Activated T-cell treated with anti-CD3 and anti-CD28 coated beads for 4 hours (primary cell): ENCODE results near the gene CLEC4D.
"Not testable (repeated sequence)": the region's sequence is repeated elsewhere in the genome, so short reads cannot be mapped to it uniquely, and the experiment has no call there.

Source experiments
- DNase-seq: peaks from one replicate; pipeline ENCODE4 v3.0.0-alpha.2; 2020

CLEC4D gene

DNA sequence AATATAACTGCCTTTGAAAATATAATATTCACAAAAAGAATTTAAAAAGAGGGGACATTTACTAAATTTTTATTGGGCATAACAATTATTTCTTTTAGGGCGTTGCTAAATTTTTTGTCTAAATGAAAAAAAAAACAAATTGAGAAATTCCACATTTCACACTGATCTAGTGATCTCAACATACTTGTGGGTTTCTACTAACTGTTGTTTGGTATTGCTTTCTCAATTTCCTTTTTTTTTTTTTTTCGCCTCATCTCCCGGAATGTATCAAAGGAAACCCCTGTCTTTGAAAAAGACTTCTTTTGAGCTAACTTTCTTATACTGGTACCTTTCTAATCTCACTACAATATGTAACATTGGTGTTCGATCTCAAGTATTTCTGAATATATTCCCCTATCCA is at the start of gene CLEC4D:
Gene CLEC4D, plus strand, starts transcription at position 248 of the 400 bp plus-strand sequence. CDS start 230 bp downstream, outside the sequence.
- DNase-seq = no peak

DNA sequence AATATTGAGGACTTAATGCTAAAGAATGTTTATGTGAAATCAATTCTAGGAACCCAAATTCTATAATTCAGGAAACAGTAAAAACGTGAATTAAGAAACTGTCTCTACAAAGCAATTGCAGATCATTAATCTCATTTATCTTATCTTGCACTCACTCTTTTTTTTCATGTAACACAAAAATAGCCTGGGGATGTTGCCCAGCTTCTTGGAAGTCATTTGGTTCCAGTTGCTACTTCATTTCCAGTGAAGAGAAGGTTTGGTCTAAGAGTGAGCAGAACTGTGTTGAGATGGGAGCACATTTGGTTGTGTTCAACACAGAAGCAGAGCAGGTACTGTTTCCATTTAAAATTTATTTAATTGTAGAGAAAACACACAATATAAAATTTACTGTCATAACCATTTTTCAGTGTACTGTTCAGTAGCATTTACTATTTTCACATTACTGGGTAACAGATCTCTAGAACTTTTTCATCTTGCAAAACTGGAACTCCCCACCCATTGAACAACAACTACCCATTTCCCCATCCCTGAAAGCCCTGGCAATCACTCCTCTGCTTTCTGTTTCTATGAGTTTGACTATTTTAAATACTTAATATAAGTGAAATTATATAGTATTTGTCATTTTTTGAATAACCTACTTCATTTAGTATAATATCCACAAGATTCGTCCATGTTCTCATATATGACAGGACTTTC is 47.9 kb upstream of the CLEC4D start:
- no peak for DNase-seq

DNA sequence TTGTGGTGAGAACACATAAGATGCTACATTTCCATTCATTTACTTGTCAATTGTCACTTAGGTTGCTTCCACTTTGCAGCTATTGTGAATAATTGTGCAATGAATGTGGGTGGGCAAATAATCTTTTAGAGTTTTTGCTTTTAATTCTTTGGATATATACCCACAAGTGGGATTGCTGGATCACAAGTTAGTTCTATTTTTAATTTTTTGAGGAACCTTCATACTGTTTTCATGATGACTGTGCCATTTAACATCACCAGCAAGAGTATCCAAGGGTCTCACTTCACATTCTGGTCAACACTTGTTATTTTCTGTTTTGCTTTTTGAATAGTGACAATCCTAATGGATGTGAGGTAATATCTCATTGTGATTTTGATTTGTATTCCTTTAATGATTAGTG is 47.1 kb upstream of the CLEC4D start:
- DNase-seq = no peak

DNA sequence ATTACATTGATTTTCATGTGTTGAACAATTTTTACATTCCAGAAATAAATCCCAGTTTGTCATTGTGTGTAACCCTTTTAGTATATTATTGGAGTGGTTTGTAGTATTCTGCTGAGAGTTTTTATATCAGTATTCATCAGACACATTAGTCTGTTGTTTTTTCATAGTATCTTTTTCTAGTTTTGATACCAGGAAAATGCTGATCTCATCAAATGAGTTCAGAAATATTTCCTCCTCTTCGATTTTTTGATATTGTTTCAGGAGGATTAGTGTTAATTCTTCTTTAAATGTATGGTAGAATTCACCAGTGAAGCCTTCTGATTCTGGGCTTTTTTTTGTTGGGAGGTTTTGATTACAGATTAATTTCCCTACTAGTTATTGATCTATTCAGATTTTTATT is 42.2 kb upstream of the CLEC4D start:
- DNase-seq = no peak

DNA sequence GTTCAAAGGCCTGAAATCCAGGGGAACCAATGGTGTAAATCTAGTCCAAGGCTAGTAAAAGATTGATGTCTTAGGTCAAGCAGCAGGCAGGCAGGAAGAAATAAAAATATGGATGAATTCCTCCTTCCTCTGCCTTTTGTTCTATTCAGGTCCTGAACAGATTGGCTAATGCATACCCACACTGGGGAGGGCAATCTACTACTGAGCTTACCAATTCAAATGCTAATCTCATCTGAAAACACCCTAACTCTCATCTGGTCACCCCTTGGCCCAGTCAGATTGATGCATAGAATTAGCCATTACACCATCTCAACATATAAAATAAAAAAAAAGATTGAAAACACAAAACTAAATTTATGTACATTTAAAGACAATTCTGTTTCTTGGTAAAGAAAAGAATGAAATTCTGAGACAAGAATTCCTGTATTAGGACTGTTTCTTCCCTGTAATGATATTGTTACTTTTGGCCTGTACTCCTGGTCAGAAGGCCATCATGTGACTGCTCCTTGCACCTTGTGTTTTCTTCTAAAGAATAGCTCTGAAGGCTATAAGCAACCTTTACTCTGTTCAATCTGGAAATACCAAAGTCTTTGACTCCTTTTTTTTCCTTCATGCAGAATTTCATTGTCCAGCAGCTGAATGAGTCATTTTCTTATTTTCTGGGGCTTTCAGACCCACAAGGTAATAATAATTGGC is 37.6 kb upstream of the CLEC4D start:
- no peak for DNase-seq

DNA sequence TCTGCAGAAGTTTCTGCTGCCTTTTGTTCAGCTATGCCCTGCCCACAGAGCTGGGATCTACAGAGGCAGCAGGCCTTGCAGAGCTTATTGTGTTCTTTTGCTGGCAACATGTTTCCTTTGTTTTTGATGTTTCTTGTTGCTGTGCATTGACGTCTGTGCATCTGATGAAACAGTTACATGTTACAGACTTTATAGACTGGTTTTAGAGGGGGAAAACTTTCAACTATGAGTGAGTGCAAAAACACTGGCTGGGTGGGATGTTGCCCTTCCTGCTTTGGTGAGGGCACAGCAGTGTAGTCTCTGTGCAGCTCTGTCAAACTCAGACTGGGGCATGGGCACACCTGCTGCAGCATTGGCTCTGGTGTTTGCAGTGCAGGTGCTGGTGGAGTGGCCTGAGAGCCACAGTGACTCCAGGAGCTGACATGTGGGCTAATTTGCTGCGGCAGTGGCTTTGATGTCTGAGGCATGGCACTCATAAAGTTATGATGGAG is 30.7 kb upstream of the CLEC4D start:
- DNase-seq = no peak

DNA sequence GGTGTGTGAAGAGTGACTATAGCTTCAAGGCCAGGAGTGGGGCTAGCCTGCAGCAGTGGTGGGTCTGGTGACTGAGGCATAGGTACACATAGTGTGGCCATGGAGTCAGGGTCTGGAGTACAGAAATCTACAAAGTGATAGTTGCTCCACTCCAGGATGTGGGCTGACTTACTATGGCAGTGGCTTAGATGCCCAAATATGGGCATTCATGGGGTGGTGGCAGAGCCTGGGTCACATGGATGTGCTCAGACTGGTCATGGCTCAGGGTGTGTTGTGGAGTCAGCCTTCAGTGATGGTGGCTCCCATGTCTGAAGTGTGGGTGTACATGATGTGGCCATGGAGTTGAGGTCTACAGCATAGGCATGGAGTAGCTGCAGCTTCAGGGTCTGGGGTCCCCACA is 30.2 kb upstream of the CLEC4D start:
- no peak for DNase-seq

DNA sequence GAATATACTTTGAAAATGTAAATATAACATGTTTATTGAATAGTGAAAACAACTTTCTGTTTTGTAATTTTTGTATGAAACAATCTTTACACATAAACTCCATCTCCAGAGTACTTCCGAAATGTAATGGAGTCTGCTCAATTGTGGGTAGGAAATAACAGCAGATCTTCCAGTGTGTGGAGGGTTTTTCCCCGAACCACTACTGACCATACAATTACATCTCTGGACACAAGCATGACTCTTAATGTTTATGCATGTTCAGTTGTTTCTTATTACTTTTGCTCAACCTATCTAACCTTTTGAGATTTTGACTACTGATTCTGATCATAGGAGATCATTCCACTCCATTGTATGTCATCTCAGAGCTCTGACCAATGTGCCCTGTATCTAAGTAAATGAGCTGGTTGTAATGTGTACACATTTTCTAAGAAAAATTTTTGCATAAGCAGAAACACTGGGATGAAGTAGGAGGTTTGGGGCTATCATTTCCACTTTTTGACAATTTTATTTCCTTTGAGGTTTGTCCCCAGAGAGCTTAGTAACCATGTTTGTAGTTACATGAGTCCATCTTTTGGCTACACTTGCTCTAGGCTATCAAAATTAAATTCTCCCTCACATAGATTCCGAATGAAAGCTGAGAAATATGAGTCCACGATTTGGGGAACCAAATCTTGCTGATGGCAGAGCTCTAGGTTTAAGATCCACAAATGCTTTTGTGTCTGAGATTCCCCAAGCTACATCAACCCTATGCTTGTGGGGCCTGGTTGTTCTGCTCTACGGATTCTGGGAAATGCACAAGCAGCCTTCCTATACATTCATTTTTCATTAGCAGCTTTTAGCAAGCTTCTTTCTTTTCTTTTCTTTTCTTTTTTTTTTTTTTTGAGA is 21.4 kb upstream of the CLEC4D start:
- DNase-seq = no peak

DNA sequence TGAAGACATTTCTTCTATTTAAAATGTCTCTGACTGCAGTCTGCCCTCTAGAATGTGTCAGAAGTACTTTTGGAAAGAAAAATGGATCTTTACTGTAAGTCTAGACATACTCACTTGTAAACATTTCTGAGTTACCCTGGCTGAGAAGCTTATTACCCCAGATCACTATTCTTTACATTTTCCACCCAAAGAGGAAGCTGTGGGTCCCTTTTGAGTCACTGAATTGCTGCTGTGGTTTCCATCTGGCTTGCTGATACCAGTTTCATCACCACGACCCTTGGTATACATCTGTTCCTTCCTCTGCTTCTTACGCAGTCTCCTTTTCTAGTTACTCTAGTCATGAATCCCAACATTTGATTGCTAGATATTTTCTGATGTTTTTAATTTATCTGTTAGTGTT is 20.2 kb upstream of the CLEC4D start:
- peak; percentile 7 for DNase-seq

DNA sequence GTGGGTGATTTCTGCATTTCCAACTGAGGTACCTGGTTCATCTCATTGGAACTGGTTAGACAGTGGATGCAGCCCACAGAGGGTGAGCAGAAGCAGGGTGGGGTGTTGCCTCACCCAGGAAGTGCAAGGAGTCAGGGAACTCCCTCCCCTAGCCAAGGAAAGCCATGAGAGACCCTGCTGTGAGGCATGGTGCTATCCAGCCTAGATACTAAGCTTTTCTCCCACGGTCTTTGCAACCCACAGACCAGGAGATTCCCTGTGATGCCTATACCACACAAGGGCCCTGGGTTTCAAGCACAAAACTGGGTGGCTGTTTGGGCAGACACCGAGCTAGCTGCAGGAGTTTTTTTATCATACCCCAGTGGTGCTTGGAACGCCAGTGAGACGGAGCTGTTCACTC is 17.6 kb upstream of the CLEC4D start:
- not testable (repeated sequence) for DNase-seq

DNA sequence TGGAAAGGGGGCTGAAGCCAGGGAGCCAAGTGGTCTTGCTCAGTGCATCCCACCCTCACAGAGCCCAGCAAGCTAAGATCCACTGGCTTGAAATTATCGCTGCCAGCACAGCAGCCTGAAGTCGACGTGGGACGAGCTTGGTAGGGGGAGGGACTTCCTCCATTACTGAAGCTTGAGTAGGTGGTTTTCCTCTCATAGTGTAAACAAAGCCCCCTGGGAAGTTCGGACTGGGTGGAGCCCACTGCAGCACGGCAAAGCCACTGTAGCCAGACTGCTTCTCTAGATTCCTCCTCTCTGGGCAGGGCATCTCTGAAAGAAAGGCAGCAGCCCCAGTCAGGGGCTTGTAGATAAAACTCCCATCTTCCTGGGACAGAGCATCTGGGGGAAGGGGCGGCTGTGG is 17.2 kb upstream of the CLEC4D start:
- DNase-seq = not testable (repeated sequence)

DNA sequence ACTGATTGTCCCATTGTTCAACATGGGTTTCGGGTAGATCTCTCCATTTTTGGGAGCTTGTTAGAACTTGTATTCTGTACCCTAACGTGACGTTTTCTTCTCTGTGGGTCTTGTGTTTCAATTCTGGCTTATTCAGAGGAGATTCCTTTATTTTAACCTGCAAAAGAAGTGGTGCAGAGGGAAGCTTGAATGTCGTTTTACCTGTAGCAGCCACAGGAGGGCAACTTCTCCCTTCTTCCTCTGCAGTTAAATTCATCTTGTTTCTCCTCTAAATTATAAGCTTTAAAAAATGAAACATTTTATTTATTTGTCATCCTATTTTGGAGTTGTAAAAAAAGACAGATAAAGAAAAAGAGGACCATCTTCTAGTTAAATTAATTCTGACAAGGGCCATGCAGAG is 13.7 kb upstream of the CLEC4D start:
- DNase-seq = no peak

DNA sequence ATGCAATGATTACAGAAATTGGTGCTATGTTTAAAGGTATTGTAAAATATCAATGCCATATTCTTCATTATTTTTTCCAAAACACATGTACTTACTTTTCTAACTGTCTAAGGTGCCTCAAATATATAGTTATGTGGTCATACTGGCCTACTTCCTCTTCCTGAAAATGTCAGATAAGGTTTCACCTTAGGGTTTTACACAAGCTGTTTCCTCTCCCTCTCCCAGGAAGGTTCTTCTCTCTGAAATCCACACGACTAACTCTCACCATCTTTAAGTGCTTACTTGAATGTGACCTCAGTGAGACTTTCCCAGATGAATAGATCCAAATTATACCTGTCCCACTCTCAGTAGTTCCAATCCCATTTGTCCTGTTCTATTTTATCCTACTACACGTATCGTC is 11.6 kb upstream of the CLEC4D start:
- DNase-seq = no peak

DNA sequence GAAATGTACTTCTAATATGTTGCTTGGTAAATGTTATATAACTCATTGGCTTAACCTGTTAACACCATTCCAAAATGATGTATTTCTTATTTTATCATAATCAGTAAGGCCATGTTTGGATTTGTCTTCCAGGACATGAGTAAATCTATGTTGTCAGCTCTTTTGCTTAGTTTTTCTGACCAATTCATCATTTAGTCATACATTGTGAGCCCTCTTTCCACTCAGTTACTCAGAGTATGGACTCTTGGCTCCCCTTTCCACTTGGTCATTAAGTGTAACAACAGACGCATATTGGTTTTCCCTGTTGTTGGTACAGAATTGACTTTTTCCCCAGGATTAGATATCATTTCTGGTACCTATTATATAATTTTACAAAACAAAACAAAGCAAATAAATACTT is 9.0 kb upstream of the CLEC4D start:
- no peak for DNase-seq

DNA sequence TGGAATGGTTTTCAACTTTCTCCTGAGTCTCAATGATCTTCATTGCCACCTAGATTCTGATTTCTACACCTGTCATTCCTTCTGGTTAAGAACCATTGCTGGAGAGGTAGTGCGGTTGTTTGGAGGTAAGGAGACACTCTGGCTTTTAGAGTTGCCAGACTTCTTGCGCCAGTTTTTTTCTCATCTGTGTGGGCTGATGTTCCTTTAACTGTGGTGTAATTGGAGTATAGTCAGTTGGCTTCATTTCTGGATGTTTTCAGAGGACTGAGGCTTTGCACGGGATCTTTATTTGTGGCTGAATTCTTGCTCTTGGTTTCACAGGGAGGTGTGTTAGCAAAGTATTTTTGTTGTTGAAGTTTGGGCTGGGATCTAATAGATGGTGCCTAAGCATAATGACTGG is 5.7 kb upstream of the CLEC4D start:
- DNase-seq = no peak

DNA sequence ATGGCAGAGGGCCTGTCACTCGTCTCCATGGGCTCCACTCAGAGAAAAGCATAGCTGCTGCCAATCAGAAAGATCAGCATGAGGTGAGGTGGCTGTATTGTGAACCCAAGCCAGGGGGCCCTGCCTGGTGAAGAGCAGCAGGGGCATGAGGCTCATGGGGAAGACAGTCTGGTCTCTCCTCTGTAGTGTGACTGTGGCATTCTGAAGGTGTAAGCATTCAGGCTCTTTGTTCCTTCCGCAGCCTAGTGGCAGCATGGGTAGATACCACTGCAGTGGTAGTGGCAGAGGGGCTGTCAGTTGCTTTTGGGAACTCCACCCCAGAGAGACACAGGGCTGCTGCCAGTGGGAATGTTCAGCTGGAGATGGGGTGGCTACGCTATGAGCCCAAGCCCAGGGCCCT is 5.1 kb upstream of the CLEC4D start:
- no peak for DNase-seq

DNA sequence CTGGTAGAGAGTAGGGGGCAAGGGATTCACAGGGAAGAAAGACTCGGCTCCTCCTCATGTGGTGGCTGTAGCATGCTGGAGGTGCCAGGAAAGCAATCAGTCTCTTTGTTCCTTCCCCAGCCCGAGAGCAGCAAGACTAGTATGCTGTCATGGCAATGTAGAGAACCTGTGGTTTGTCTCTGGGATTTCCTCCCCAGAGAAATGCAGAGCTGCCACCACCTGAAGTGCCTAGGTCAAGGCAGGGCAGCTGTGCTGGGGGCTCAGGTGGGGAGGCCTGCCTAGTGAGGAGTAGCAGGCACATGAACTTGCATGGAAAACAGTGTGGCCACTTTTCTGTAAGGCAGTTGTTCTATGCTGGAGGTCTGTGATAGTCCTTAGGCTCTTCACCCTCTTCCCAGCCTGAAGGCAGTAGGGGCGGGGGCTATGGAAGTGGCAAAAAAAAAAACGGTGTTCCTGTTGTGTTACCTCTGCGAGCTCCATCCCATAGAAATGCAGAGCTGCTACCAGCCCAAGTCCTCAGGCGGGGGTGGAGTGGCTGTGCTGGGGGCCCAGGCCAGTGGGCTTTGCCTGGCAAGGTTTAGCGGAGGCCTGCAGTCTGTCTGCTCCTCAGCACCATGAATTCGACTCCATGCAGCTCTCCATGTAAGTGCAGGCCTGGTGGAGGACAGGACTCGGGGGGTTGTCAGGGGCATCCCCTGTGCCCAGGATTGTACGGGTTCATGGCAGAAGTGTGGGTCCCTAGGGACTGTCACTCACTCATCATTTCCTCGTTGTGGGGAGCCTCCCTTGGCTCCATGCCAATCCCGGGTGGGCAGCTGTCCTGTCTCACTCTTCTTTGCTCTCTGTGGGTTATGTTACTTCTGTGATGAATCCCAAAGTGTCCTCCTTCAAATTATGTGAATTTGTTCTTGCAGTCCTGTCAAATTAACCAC is 4.1 kb upstream of the CLEC4D start:
- DNase-seq = no peak

DNA sequence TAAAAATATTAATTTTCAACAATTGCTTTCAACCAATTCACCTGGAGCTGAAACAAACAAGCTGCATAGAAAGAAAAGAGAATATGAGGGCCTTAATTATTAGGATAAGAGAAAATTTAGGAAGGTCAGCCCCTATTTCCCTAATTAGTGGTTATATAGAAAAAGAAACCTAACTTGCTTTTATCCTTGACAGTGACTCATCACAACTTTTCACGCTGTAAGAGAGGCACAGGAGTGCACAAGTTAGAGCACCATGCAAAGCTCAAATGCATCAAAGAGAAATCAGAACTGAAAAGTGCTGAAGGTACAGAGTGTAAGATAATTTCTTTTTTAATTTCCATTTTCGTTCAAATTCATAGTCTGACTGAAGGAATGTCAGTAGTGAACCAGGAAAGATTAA is 4.7 kb downstream of the CLEC4D start:
- no peak for DNase-seq

DNA sequence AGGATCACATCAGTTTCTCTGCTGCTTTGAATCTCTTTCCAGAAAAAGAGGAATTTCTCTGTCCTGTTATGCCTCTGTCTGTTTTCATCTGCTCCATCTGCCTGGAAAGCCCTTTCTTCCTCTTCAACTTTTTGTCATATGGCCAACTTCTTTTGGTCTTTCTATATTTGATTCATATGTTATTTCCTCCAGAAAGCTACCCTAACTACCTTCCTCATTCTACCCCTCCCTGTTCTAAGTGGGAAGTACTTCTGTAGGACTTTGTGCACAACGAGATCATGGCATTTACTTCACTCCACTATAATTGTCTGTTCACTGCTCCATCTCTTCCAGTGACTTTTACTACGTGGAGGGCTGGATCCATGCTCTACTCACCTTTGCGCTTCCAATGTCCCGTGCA is 5.9 kb downstream of the CLEC4D start:
- no peak for DNase-seq

DNA sequence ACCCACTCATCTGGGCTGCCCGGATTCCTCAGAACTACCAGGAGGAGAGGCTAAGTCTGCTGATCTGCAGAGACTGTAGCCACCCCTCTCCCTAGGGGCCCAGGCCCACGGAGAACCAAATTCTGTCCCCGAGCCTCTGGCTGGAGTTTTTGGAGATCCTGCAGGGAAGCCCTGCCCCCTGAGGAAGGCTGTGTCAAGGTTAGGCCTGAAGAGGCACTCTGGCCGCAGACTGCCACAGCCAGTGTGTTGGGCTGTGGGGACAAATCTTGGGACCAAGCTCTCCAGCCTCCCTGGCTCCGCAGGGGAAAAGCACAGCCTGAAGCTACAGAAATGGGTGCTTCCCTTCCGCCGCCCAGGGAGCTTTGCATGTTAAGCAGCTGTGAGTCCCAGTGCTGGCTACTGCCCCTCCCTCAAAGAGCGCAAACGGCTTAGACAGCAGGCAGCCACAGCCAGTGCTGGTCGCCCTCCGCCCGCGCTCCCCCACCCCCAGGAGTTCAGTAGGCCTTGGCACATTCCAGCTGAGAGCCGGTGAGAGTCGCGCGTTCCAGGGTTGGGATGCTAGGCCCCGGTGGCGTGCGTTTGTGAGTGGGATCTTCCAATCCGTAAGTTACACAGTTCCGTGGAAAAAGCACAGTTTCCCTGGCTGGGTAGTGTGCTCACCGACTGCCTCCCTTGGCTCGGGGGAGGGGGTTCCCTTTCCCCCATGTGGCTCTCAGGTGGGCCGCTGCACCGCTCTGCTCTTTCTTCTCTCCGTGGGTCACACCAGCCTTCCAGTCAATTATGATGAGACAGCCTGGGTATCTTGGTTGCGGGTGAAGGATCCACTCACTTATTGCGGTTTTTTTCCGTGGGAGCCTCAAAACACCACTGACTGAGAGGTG is 14.2 kb downstream of the CLEC4D start:
- DNase-seq = no peak

DNA sequence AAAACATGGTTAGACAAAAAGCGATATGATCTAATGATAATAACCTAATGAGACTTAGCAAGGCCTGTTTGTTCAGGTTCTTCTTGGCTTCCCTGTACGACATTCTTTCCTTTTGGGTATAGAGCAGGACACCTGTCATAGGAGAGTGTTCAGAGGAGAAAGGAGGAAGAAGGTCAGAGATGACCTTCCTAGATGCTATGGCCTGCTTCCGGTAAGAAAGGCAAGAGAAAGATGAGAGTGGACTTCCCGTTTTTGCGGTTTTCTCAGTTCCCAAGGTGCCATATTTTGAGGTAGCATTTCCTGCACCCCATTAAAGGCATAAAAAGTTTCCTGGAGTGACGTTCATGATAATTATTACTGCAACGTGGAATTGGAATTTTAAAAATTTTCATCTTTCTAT is 18.7 kb downstream of the CLEC4D start:
- DNase-seq = no peak
